GM19463 (cell line): ENCODE data around the gene TRAF3.
"Not testable (repeated sequence)": the region's sequence is repeated elsewhere in the genome, so short reads cannot be mapped to it uniquely, and the experiment has no call there.

Experiments used
- ATAC-seq: cut with Tn5 transposase; IDR thresholded peaks from one replicate; pipeline ENCODE4 v1.9.1; 2021; ENCODE audit warnings: mild to moderate bottlenecking, moderate library complexity; ENCODE audit not compliant: unreplicated experiment

TRAF3 gene

GRCh38 chr14:102885737-102886447 lies 108.6 kb downstream of the TRAF3 start:
- no peak for ATAC-seq

- no peak for ATAC-seq
Observed at GRCh38 chr14:102888748-102889147, 111.5 kb downstream of the TRAF3 start.

- no peak for ATAC-seq
Observed at GRCh38 chr14:102889615-102890014, 112.4 kb downstream of the TRAF3 start.

GRCh38 chr14:102891111-102891510 lies 113.9 kb downstream of the TRAF3 start:
- no peak for ATAC-seq

GRCh38 chr14:102891556-102891955 lies 114.3 kb downstream of the TRAF3 start:
- no peak for ATAC-seq

- ATAC-seq = no peak
Observed at GRCh38 chr14:102892651-102893050, 115.4 kb downstream of the TRAF3 start.

GRCh38 chr14:102893452-102893851 lies 116.2 kb downstream of the TRAF3 start:
- ATAC-seq = no peak

GRCh38 chr14:102896735-102897134 lies 119.5 kb downstream of the TRAF3 start:
- not testable (repeated sequence) for ATAC-seq

GRCh38 chr14:102897299-102898027 lies 120.2 kb downstream of the TRAF3 start:
- ATAC-seq = no peak

- ATAC-seq = no peak
Observed at GRCh38 chr14:102898298-102898697, 121.0 kb downstream of the TRAF3 start.

GRCh38 chr14:102898776-102899515 lies 121.7 kb downstream of the TRAF3 start:
- no peak for ATAC-seq

GRCh38 chr14:102899516-102899900 lies 122.3 kb downstream of the TRAF3 start:
- ATAC-seq = no peak

- peak; percentile 48 for ATAC-seq
Observed at GRCh38 chr14:102900631-102901571, 123.7 kb downstream of the TRAF3 start.

- ATAC-seq = peak; percentile 74
Observed at GRCh38 chr14:102901633-102902032, 124.4 kb downstream of the TRAF3 start.

- ATAC-seq = peak; percentile 22
Observed at GRCh38 chr14:102902086-102902485, 124.8 kb downstream of the TRAF3 start.

GRCh38 chr14:102902523-102903247 lies 125.4 kb downstream of the TRAF3 start:
- ATAC-seq = no peak

- no peak for ATAC-seq
Observed at GRCh38 chr14:102903248-102903888, 126.1 kb downstream of the TRAF3 start.

GRCh38 chr14:102903889-102904512 lies 126.8 kb downstream of the TRAF3 start:
- ATAC-seq = no peak
